NCI-H446 treated with DMSO at 0.1 percent for 48 hours (cell line): ENCODE data around the gene ZBP1.

Experiments
- DNase-seq: peaks from one replicate; lab custom pipeline; 2025; lab: John Stamatoyannopoulos, UW

ZBP1 gene

DNA sequence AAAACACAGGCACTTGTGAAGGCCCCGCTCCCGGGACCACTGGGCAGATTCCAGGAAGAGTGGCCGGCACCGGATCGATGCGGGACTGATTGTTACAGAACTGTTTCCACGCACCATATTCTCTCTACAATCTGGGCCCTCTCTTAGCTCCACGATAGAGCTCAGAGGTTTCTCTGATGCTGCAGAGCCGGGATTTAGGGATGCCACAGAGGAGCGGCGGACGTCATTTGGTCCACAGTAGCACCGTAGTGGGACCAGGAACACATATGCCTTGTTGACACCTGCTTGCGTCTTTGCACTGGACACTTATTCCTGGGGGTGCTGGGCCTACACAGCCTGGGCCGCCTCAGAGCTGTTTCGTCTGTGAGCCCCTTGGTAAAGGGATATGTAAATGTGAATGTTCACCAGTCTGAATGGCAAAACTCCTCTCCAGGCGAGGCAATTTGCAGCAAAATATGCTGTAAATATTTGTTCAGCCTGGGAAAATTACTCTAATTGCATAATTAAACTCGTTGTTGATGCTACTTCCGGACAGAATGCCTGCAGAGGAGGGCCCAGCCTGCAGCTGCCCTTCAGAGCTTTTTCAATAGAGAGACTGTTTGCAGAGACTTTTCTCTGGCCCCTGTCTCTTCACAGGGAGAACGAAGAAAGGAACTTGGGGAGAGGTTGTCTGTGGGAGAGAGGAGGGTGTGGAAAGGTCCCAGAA lies 49.9 kb downstream of the ZBP1 start:
- no peak for DNase-seq

DNA sequence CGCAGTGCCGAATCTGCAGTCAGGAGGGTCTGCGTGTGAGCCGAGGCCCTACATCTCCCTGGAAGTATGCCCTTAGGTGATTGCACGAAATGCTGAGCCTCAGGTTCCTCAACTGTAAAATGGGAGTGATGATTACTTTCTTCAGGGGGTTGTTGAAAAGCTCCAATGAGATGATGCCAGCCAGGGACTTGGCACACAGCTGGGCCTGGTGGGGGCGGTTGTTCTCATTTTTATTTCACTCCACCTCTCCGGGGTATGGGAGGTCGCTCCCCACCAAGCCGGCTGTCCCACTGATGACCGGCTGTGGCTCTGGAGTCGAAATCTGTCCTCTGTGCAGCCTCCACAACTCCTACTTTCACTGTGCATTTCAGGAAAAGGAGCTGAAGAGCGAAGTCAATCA lies 51.3 kb downstream of the ZBP1 start:
- DNase-seq, result no peak

DNA sequence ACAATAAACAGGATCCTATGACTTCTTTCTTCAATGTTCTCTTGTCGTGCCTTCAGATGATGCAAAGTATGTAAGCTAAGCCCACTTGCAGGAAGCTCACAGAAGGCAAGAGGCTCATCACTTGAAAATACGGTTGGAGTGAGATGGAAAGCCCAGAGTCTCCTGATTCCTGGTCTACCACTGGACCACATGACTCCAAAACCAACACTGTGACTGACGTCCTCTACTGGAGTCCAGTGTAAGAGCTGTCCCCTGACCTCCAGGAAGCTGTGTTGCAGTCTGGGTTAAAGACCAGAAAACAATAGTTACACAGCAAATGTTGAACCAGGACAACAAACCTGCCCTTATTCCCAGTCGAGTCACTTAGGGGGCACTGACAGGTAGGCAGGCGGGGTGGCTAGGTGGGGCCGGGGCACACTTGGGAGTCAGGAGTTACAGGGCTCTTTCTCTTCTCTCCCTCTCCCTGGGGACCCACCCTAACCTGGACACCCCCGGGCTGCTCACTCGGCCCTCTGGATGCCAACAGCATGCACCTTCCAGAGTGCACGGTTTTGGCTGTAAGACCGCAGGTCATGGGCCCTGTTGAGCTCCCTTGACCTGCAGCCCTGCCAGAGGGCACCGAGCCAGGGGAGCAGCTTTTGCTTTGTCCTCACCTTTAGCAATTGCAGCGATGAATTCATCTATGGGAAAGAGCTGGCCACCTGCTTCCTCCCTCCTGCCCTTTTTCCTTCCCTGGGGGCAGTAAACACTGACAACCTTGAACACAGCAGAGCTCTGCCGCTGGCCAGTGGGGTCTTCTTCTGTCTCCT lies 51.9 kb downstream of the ZBP1 start:
- no peak for DNase-seq

DNA sequence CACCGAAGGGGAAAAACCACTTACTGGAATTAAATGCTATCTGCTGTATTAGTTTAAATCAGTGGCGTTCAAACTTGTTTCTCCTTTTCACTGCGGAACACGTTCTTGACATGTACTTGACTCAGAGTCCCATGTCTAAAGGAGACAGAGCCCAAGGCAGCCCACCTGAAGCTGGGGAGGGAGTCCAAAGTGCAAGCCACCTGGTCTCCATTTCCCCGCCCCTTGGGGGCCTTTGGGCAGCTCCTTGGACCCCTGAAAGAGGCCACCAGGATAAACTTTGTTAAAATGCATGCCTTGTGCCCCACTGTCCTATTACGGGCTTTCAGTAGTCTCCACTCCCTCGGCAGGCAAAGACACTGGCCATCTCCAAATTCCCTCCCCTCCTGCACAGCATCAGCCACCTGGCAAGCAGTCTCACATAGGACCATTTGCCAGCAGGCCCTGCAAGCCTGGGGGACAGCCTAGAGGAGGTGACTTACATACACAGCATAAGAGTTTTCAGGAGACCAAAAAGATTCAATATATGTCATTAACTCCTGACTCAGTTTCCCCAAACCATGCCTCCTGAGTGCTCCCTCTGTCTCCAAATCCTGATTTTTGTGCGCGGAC lies 52.7 kb downstream of the ZBP1 start:
- DNase-seq, result no peak

DNA sequence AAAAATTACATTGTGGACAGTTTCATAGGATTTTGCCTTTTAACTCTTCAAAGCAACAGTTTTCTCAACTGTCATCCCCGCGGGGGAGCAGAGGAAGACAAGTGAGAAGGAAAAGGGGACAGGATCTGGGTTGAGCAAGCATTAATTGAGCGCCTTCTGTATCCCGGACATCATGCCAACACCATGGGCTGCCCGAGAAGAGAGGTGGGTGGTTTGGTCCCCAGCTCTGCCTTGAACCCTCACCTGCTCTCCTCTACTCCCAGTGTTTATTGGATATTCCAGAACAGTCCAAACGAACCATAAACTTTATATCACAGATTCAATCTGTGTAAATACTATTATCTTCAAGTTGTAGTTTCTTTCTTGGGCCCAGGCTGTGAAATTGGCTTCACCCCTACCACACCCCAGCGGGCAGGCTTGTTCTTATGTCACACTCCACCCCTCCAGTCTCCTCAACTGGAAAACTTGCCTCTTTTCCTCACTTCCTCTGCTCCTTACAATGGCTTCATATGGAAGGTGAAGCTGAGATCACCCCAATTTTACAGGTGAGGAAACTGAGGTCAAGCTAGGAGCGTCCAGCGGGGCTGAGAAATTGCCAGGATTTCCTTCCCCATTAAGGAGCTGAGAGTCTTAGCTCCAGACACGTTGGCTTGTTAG lies 53.3 kb downstream of the ZBP1 start:
- no peak for DNase-seq

DNA sequence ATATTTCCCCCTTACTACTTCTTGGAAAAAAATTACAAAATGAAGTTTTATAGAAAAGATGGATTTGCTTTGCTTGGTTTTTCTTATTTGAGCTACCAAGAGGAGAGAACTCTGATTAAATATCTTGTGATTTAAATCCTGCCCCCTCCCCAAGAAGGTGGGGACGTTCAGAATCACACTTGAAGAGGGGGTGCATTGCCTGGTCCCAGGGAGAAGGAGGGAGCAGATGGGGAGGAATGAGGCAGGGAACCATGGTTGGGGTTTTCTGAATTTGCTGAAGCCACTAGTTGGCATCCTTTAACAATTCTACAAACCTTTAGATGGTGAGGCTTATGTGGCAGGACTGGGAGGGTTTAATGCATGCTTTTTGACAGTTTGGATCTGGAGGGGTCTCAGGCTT lies 53.8 kb downstream of the ZBP1 start:
- no peak for DNase-seq

DNA sequence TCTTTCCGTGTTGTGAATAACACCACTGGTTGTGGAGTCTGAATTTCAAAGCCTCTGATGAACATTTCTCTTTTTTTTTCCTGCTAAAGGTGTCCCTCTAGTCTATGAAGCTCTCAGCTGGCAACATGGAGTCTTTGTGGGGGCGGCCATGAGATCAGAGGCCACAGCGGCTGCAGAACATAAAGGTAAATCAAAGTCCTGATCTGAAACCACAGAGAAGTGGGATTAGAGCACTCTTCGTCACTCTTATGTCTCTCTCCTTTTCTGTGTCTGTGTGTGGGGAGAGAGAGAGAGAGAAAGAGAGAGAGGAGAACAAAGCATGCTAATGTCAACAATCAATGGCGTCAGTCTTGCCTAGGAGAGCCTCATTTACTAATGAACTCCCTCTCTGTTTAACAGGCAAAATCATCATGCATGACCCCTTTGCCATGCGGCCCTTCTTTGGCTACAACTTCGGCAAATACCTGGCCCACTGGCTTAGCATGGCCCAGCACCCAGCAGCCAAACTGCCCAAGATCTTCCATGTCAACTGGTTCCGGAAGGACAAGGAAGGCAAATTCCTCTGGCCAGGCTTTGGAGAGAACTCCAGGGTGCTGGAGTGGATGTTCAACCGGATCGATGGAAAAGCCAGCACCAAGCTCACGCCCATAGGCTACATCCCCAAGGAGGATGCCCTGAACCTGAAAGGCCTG lies 55.1 kb downstream of the ZBP1 start:
- DNase-seq, result no peak

DNA sequence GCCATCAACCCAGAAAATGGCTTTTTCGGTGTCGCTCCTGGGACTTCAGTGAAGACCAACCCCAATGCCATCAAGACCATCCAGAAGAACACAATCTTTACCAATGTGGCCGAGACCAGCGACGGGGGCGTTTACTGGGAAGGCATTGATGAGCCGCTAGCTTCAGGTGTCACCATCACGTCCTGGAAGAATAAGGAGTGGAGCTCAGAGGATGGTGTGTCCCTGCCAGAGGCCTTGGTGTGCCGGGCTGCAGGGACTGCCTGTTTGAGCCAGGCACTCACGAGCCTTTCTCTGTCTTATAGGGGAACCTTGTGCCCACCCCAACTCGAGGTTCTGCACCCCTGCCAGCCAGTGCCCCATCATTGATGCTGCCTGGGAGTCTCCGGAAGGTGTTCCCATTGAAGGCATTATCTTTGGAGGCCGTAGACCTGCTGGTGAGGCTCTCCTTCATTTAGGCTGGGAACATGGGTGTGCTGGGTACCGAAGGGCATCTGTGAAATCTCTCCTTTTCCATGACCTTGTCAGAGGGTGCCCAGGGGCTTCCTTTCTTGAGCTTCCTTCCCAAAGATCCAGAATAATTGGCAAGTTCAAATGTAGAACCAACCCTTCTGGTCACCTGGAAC lies 55.9 kb downstream of the ZBP1 start:
- DNase-seq, result no peak

DNA sequence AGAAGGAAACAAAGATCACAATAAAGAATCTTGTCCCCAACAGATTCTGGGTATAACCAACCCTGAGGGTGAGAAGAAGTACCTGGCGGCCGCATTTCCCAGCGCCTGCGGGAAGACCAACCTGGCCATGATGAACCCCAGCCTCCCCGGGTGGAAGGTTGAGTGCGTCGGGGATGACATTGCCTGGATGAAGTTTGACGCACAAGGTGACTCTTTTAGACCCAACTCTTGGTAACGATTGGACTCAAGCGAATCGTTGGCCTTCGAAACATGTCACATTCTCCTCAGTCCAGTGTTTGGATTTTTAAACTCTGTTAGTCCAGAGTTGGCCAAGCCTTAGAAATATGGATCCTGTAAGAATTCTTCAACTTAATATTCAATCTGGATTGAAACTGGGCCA lies 56.7 kb downstream of the ZBP1 start:
- no peak for DNase-seq

DNA sequence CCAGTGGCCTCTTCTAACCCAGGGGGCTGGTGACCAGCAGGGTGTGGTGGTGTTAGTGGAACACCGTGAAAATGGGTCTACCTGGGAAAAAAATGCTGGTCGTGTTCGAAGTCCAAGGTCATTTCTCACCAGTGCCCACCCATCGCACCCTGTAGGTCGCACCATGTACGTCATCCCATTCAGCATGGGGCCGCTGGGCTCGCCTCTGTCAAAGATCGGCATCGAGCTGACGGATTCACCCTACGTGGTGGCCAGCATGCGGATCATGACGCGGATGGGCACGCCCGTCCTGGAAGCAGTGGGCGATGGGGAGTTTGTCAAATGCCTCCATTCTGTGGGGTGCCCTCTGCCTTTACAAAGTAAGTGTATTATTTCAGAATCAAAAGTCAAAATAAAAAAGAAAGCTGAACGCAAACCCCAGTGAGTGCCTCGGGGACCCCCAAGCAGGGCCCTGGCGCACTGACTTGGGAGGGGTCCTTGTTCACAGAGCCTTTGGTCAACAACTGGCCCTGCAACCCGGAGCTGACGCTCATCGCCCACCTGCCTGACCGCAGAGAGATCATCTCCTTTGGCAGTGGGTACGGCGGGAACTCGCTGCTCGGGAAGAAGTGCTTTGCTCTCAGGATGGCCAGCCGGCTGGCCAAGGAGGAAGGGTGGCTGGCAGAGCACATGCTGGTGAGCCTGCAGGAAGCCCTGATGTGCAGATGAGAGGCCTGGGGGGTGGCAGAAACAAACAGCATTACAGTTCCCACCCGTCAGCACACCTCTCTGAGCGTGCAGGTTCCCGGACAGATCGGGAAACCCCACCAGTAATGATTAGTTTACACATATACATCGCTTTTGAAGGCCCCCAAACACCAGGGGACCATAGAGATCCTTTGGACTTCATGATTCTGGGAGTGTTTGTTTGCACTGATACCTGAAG lies 57.4 kb downstream of the ZBP1 start:
- DNase-seq, result no peak

DNA sequence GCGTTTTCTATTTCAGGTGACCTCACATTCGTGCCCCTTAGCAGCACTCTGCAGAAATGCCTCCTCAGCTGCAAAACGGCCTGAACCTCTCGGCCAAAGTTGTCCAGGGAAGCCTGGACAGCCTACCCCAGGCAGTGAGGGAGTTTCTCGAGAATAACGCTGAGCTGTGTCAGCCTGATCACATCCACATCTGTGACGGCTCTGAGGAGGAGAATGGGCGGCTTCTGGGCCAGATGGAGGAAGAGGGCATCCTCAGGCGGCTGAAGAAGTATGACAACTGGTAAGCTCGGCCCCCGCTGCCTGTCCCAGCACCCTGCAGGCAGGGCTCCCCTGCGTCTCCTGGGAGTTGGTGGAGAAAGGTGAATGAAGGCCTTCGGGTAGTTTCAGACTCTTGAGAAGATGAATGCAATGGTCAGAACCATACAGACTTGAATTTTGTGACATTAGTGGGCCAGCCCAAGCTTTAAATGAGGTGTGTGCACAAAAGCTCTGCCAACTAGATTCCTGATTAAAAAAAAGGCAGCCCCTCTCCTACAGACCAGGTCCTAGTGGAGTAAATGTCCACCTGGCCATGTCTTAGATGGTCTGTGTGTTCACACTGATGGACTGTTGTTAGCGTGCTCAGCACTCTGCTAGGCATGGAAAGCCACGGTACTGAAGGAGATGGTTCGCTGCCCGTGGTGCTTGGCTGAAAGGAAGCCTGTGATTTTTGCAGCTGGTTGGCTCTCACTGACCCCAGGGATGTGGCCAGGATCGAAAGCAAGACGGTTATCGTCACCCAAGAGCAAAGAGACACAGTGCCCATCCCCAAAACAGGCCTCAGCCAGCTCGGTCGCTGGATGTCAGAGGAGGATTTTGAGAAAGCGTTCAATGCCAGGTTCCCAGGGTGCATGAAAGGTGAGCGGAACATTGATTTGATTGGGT lies 58.6 kb downstream of the ZBP1 start:
- DNase-seq, result no peak

DNA sequence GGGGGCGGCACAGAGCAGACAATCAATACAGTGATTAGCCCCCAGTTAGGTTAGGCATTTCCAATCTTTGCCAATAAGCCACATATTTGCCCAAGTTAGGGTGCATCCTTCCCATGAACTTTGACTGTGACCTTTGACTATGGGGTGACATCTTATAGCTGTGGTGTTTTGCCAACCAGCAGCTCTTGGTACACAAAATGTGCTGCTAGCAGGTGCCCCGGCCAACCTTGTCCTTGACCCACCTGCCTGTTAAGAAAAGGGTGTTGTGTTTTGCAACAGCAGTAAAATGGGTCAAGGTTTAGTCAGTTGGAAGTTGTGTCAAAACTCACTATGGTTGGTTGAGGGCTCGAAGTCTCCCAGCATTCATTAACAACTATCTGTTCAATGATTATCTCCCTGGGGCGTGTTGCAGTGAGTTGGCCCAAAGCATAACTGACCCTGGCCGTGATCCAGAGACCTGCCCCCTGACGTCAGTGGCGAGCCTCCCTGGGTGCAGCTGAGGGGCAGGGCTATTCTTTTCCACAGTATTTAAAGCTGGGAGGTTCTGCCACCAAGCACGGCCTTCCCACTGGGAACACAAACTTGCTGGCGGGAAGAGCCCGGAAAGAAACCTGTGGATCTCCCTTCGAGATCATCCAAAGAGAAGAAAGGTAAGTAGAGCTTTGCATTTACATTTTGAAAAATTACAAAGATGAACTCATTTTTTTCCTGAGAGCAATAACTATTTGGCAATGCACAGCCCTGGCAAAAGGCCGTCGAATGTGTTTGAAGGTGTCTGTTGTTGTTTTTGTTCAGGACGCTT lies 59.5 kb downstream of the ZBP1 start, which contains the start of gene PCK1:
PCK1 (plus strand) TSS at position 557 of the 802 bp plus-strand sequence. CDS start 302 bp downstream, outside the sequence.
- no peak for DNase-seq

DNA sequence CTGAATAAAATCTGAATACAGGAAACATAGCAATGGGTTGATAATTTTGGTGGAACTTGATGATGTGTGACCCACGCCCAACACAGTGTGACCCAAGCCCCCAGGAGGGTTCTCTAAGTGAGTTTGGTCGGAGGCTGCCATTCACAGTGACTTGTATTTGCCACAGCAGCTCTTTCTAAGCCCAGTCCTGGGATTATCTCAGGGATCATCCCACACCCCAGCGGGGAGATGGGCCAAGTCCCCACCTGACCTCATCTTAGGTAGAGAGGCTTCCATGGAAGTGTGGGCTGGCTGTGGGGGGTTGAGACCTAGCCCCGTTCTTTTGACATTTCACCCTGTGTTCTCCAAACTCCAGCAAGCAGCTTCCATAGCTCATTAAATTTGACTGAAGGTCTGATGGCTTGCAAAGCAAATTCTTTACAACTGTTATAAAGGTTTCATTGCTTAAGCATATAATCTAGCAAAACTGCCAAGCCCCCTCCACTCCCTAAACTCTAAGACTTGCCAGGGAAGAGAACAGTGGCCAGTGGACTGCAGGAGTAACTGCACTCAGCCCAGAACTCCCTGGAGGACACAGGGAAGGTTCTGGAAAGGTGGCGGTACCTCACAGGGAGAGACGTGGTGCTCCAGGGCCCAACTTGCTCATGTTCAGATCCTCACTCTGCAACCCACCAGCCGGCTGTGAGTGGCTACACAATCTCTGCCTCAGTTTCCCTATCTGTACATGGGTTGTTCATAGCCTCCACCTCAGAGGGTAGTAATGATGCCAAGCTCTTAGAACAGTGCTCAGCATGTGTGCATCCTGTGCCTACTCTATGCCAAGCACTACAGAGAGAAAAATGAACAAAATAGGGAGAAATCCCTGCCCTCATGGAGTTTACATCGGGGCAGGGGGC lies 60.3 kb downstream of the ZBP1 start:
- DNase-seq, result no peak

DNA sequence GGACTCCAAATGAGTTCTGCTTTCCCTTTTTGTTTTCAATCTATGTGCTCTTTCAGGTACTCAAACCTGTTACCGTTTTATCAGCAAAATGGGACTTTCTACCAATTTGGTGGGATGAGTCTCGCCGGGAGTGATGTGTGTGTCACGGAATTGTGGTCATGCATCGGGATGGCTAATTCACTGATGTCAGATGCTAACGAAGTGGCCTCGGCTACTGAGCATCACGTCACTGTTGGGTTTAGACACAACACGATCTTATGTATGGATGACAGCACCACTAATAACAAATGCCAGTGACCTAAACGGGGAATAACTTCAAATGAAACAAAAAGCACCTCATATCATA lies 61.0 kb downstream of the ZBP1 start:
- DNase-seq, result no peak

DNA sequence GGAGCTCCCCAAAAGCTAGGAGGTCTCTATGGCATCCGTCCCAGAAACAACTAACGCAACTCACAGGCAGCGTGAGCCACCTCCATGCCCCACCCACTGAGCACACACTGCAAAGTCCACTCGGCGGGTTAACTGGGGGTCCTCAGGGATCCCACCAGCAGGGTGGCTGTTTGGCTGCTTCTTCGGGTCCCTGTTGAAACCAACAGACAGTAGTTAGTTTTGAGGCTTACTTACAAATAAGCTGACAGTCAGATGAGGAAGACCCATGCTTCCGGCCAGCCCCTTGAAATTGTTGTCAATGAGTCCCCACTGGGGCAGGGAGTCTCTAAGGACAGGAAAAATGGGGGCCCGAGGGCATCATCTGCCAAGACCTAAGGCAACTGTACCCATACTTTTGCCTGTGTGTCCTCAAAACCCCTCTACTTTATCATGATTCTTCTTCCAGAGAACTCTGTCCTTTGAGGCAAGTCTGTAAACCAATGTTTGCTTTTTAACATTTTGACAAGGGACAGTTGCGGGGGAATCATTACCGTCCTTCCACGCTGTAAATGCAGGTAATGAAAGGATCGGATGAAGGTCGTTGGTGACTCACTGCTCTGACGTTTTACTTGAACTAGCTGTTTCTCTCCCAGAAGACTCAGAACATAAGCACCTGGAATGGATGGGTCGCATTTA lies 61.5 kb downstream of the ZBP1 start:
- DNase-seq, result no peak

DNA sequence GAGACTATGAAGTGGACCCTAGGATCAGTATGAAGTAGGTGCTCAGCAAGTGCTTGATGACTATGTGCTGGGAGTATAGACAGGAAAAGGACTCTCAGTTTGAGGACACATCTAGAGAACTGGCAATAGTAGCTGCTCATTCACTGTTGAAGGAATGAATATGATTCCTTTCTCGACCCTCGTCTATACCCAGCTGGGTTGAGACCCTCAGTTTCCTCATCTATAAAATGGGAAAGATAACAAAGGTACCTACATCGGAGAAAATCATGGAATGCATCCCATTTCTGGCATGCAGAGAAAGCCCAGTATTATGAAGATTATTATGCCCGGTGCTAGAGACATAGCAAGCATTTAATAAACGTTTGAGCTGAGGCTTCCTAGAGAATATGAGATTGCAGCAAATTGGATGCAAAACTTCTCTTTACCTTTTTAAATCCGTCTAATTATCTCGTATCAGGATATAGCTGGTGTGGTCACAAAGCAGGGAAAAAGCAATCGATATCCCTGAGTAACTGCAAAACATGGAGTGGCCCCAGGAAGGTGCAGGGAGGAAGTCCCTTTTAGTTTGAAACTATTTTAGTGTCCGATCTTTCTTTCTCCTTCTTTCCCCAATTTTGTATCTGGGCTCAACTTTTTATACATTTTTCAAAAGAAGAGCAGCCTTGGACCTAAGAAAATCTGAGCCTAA lies 62.2 kb downstream of the ZBP1 start:
- no peak for DNase-seq

DNA sequence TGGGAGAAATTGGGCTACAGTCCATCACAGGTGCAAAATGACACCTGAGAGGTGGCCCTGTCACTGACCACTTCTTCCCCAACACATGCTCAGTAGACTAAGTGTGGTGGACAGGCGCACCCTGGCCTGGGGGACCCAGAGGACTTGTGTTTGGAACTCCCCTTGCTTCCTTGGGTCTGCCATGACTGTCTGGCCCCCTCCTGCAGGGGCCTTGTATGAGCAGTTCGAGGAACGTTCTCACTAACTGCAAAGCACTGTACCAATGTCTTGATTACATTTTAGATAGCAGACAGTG lies 63.3 kb downstream of the ZBP1 start:
- no peak for DNase-seq
